Lower leg skin (tissue), 4 donors: ENCODE measurements around the gene ALG9. TPM values are rescaled to one million over a fixed set of nuclear protein-coding genes. Genes with fewer than 3 reads are reported as not detected.

Experiments
- DNase-seq, 2 donors: peaks; one replicate each; pipeline ENCODE4 v3.0.0-alpha.2; 2019; ENCODE audit warnings: low spot score in 2 of 2
- H3K4me3 ChIP-seq: fragments of 200-600 bp; sonication (generic); 2 replicates; pipeline ENCODE4 v1.5.1; 2017; ENCODE audit warnings: mild to moderate bottlenecking, low read depth; ENCODE audit not compliant: poor library complexity, severe bottlenecking
- POLR2A ChIP-seq, 2 donors: fragments of 450-650 bp; IDR thresholded peaks; one replicate each; pipeline ENCODE4 v1.6.1; 2016 to 2017; ENCODE audit warnings: antibody characterized with exemption in 2 of 2, mild to moderate bottlenecking in 1 of 2, moderate library complexity in 1 of 2
- WGBS, 2 donors: methylation state at CpG; one replicate each; pipeline ENCODE4 v1.1.5; 2018; 5-methylcytosine and 5-hydroxymethylcytosine counted together
- intact Hi-C: fragments of 100-400 bp; cut with DNase I; formaldehyde crosslinking; loops from one replicate; pipeline ENCODE4 v1.15.0; 2023; ENCODE audit warnings: low total_unique reads
- total RNA-seq, 4 donors: library from RNA; depleted of rRNA; stranded (reverse); fragments of >200 nt; gene quantifications; one replicate each; pipeline ENCODE4 v1.1.0, GENCODE V29; 2016
- TF ChIP-seq, protein P1 (sequence below), 3 donors: fragments of 450-650 bp; IDR thresholded peaks; one replicate each; pipeline ENCODE4 v1.5.1; 2016; ENCODE audit warnings: antibody characterized with exemption in 3 of 3, mild to moderate bottlenecking in 3 of 3, moderate library complexity in 2 of 3

Gene ALG9
- total RNA-seq, 4 donors from 2014 or later = 24.4 to 38.1 (median 29.0) TPM

DNA sequence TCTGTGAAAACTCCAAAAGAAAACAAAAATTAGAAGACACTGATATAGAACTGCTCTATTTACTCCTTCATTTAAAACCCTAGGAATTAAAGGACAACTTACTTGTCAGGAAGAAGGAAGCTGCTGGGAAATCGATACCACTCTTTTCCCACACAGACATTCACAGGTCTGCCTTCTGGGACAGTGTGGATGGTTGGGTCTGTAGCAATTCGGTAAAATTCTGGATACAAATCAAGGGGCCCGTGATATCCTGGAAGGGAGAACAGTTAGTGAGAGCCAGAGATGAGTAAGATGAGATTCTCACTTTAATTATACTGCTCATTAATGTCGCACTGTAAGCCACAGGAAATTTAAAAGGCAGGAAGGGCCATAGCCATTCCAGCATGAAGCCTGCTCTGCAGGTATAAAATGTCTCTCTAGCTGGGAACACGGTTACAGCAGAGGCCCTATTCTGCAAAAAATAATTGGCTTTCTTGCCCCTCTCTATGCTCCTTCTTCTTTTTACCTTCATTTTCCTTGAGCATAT, 34.0 kb downstream of the ALG9 start:
- no peak for DNase-seq
- intact Hi-C loops = loop anchor here (10.0 kb wide), 1 partner anchor 53 kb away; no protein-coding TSS in a partner anchor
- TF ChIP-seq POLR2A (IDR thresholded peaks at IDR 0.05) = no peak
- TF ChIP-seq, protein P1, sequence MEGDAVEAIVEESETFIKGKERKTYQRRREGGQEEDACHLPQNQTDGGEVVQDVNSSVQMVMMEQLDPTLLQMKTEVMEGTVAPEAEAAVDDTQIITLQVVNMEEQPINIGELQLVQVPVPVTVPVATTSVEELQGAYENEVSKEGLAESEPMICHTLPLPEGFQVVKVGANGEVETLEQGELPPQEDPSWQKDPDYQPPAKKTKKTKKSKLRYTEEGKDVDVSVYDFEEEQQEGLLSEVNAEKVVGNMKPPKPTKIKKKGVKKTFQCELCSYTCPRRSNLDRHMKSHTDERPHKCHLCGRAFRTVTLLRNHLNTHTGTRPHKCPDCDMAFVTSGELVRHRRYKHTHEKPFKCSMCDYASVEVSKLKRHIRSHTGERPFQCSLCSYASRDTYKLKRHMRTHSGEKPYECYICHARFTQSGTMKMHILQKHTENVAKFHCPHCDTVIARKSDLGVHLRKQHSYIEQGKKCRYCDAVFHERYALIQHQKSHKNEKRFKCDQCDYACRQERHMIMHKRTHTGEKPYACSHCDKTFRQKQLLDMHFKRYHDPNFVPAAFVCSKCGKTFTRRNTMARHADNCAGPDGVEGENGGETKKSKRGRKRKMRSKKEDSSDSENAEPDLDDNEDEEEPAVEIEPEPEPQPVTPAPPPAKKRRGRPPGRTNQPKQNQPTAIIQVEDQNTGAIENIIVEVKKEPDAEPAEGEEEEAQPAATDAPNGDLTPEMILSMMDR (IDR thresholded peaks at IDR 0.05) = no peak
- no peak overlapping the region for H3K4me3 ChIP-seq
- 88 to 91% methylated on average over 5 of the region's 5 CpGs for WGBS, 2 donors

DNA sequence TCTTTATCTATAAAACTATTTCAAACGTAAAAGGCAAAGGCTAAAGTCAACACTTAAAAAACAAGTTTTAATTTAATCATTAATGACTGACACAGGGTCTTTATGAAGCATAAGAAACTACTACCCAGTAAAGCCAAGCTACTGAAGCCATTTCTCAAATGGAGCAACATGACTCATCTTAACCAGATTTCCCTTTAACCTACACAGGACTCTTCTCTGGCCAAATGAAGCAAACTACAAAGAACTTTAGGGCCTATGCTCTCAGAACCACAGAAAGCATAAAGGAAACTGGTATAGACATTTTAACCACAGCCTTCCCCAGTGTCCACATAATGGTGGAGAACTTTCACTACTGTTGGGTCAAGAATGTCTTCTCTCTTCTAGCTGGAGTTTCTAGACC, 34.7 kb downstream of the ALG9 start:
- TF ChIP-seq, protein P1 (IDR thresholded peaks at IDR 0.05) = no peak
- no peak for TF ChIP-seq POLR2A (IDR thresholded peaks at IDR 0.05)
- no peak for DNase-seq
- 79 to 85% methylated on average over 1 of the region's 1 CpG for WGBS, 2 donors
- H3K4me3 ChIP-seq = no peak overlapping the region
- intact Hi-C loops = loop anchor here (10.0 kb wide), 1 partner anchor 52 kb away; no protein-coding TSS in a partner anchor

DNA sequence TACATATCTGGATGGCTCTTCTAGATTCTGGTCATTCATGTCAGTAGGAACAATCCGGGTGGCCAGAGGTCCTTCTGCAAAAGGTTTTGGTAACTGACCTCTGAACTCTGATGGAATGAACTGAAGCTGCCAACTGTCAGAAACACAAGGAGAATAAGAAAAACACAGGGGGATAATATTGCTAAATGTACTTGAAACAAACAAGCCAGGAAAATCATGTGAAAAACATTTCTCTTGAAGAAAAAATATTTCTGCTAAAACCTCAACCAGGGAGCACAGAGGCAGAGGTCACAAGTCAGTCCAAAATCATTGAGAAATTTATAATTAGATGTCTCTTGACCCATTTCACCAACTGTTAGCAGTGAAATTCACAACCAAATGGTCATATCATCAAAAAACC, 35.2 kb downstream of the ALG9 start:
- no peak overlapping the region for H3K4me3 ChIP-seq
- 76 to 83% methylated on average over 1 of the region's 1 CpG for WGBS, 2 donors
- TF ChIP-seq, protein P1 (IDR thresholded peaks at IDR 0.05) = no peak
- TF ChIP-seq POLR2A (IDR thresholded peaks at IDR 0.05) = no peak
- intact Hi-C loops = loop anchor here (10.0 kb wide), 1 partner anchor 51 kb away; no protein-coding TSS in a partner anchor
- DNase-seq = no peak

DNA sequence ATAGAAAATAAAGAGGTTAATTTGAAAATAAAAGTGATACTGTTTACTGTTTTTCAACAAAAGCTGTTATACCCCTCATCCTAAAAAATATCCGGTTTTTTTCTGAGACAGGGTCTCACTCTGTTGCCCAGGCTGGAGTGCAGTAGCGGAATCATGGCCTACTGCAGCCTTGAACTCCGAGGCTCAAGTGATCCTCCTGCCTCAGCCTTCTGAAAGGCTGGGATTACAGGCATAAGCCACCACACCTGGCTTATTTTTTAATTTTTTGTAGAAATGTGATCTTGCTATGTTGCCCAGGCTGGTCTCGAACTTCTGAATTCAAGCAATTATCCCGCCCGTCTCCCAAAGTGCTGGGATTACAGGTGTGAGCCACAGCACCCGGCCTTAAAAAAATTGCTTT, 35.7 kb downstream of the ALG9 start:
- no peak overlapping the region for H3K4me3 ChIP-seq
- WGBS, 2 donors = 96% methylated on average over 7 of the region's 7 CpGs
- intact Hi-C loops = loop anchor here (10.0 kb wide), 1 partner anchor 51 kb away; no protein-coding TSS in a partner anchor
- DNase-seq = no peak
- TF ChIP-seq, protein P1 (IDR thresholded peaks at IDR 0.05) = no peak
- TF ChIP-seq POLR2A (IDR thresholded peaks at IDR 0.05) = no peak

DNA sequence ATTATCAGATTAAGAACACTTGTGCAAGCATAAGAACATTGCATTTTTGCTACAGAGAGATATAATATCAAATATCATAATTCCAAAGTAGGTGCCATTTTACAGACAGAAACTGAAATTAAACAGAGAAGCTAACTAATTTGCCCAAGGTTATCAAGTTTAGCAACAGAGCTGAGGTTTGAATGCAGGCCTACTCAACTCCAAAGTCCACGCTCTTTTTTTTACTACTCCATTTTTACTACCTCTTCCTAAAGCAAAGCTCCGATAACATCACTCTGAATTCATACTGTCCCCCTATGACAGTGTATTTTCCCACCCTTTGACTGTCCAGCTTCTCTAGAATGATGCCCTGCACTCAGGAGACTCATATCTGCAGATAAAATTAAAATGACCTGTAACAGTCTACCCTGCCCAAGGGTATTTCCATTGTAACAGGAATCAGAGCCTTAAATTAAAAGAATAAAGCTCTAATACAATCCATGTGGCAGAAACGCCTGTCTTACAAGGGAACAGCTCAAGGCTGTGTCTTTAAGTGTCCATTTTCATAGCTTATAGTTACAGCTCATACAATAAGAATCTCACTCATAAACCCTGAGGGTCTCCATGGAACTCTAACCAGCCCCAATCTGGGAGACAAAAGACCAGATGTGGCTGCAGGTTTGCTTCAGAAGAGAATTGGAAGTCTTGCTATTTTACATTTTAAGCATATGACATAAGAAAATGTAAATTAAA, 36.8 kb downstream of the ALG9 start:
- intact Hi-C loops = loop anchor here (10.0 kb wide), 1 partner anchor 50 kb away; no protein-coding TSS in a partner anchor
- no peak for TF ChIP-seq POLR2A (IDR thresholded peaks at IDR 0.05)
- TF ChIP-seq, protein P1 (IDR thresholded peaks at IDR 0.05) = no peak

More for the DNA sequence above, 36.8 kb downstream of the ALG9 start:
- DNase-seq = no peak
- 91 to 96% methylated on average over 3 of the region's 3 CpGs for WGBS, 2 donors
- H3K4me3 ChIP-seq = no peak overlapping the region
